Trophoblast cell (in vitro differentiated cells and primary cell): Measurements from ENCODE around the gene PTPRT.

Experiments
- DNase-seq, 2 donors: peaks; one replicate each; pipeline ENCODE4 v3.0.0-alpha.2; 2016
- H2AFZ ChIP-seq: 2 replicates; pipeline ENCODE4 v1.6.1; 2013; ENCODE audit warnings: low read length, moderate library complexity, mild to moderate bottlenecking; ENCODE audit not compliant: insufficient read depth, poor library complexity
- H2AK5ac ChIP-seq: 2 replicates; pipeline ENCODE4 v1.6.1; 2013; ENCODE audit warnings: mild to moderate bottlenecking, low read length
- H2BK120ac ChIP-seq: 2 replicates; pipeline ENCODE4 v1.6.1; 2013; ENCODE audit warnings: low read length, mild to moderate bottlenecking, moderate library complexity; ENCODE audit not compliant: insufficient read depth, poor library complexity
- H2BK12ac ChIP-seq: 2 replicates; pipeline ENCODE4 v1.6.1; 2013; ENCODE audit warnings: mild to moderate bottlenecking, low read length, moderate library complexity
- H2BK5ac ChIP-seq: 2 replicates; pipeline ENCODE4 v1.6.1; 2013; ENCODE audit warnings: low read length, low read depth, moderate library complexity, mild to moderate bottlenecking; ENCODE audit not compliant: poor library complexity
- H3K14ac ChIP-seq: 2 replicates; pipeline ENCODE4 v1.6.1; 2013; ENCODE audit warnings: mild to moderate bottlenecking, low read length
- H3K18ac ChIP-seq: 2 replicates; pipeline ENCODE4 v1.6.1; 2013; ENCODE audit warnings: mild to moderate bottlenecking, low read length
- H3K23ac ChIP-seq: 2 replicates; pipeline ENCODE4 v1.6.1; 2013; ENCODE audit warnings: low read length
- H3K27ac ChIP-seq: 2 replicates; pipeline ENCODE4 v1.5.1; 2013; ENCODE audit warnings: low read depth, mild to moderate bottlenecking, inconsistent platforms, low read length, moderate library complexity
- H3K27me3 ChIP-seq: 2 replicates; pipeline ENCODE4 v1.6.1; 2013; ENCODE audit warnings: inconsistent platforms, mild to moderate bottlenecking, low read length, moderate library complexity; ENCODE audit not compliant: insufficient read depth
- H3K36me3 ChIP-seq, 2 experiments: 1 replicate in 1 of 2; 2 replicates in 1 of 2; pipeline ENCODE4 v1.6.1; 2013; ENCODE audit warnings: low read length in 2 of 2, mild to moderate bottlenecking in 2 of 2, moderate library complexity in 1 of 2; ENCODE audit not compliant: insufficient read depth in 2 of 2, control insufficient read depth in 1 of 2
- H3K4ac ChIP-seq: 2 replicates; pipeline ENCODE4 v1.6.1; 2013; ENCODE audit warnings: low read depth, mild to moderate bottlenecking, low read length, moderate library complexity
- H3K4me1 ChIP-seq, 2 experiments: 1 replicate in 1 of 2; 2 replicates in 1 of 2; pipeline ENCODE4 v1.6.1; 2013; ENCODE audit warnings: low read length in 2 of 2, mild to moderate bottlenecking in 2 of 2, moderate library complexity in 1 of 2; ENCODE audit not compliant: insufficient read depth in 2 of 2, control insufficient read depth in 1 of 2
- H3K4me2 ChIP-seq: 2 replicates; pipeline ENCODE4 v1.6.1; 2013; ENCODE audit warnings: inconsistent platforms, mild to moderate bottlenecking, low read length, moderate library complexity
- H3K4me3 ChIP-seq: 2 replicates; pipeline ENCODE4 v1.5.1; 2013; ENCODE audit warnings: mild to moderate bottlenecking, low read depth, low read length, inconsistent platforms
- H3K79me1 ChIP-seq: one replicate; pipeline ENCODE4 v1.6.1; 2013; ENCODE audit warnings: low read length
- H3K79me2 ChIP-seq: 2 replicates; pipeline ENCODE4 v1.6.1; 2013; ENCODE audit warnings: low read length, mild to moderate bottlenecking; ENCODE audit not compliant: control insufficient read depth, insufficient read depth, poor library complexity
- H3K9ac ChIP-seq: 2 replicates; pipeline ENCODE4 v1.6.1; 2013; ENCODE audit warnings: mild to moderate bottlenecking, low read length
- H3K9me3 ChIP-seq: 2 replicates; pipeline ENCODE4 v1.6.1; 2013; ENCODE audit warnings: low read depth, mild to moderate bottlenecking, control low read depth, inconsistent platforms, low read length; ENCODE audit not compliant: insufficient read depth
- H4K12ac ChIP-seq: 2 replicates; pipeline ENCODE4 v1.6.1; 2013; ENCODE audit warnings: low read depth, mild to moderate bottlenecking, low read length, moderate library complexity
- H4K8ac ChIP-seq: 2 replicates; pipeline ENCODE4 v1.6.1; 2013; ENCODE audit warnings: low read depth, mild to moderate bottlenecking, low read length, moderate library complexity
- H4K91ac ChIP-seq: one replicate; pipeline ENCODE4 v1.6.1; 2013; ENCODE audit warnings: low read depth, mild to moderate bottlenecking, low read length, moderate library complexity
- WGBS: extraction: QIAGEN DNeasy Blood & Tissue Kit; methylation state at CpG from one replicate; pipeline ENCODE4 v1.1.7; 2013; ENCODE audit warnings: missing lambda C conversion rate; ENCODE audit not compliant: insufficient read length, insufficient coverage; ENCODE audit errors: extremely low coverage; 5-methylcytosine and 5-hydroxymethylcytosine counted together

The PTPRT gene

GRCh38 chr20:42366626-42367025 is 823.1 kb downstream of the PTPRT start:
- H4K12ac ChIP-seq, result no peak overlapping the region
- no peaks in the 10 kb centered on the region for H3K79me2 ChIP-seq
- no peak overlapping the region for H3K4me2 ChIP-seq
- H3K4me1 ChIP-seq, result no peaks in the 10 kb centered on the region
- no peak overlapping the region for H3K27ac ChIP-seq
- no peak overlapping the region for H3K23ac ChIP-seq
- no peak overlapping the region for H4K91ac ChIP-seq
- no peak for DNase-seq
- no peak overlapping the region for H2BK12ac ChIP-seq
- H3K18ac ChIP-seq, result no peak overlapping the region
- no peak overlapping the region for H4K8ac ChIP-seq
- no peak overlapping the region for H3K14ac ChIP-seq
- H3K4ac ChIP-seq, result no peak overlapping the region
- H2AK5ac ChIP-seq, result no peak overlapping the region
- H2AFZ ChIP-seq, result no peak overlapping the region
- no CpG with 5 or more reads among the region's 6 CpGs for WGBS
- no peak overlapping the region for H3K9ac ChIP-seq
- H2BK120ac ChIP-seq, result no peak overlapping the region
- H2BK5ac ChIP-seq, result no peak overlapping the region
- H3K4me3 ChIP-seq, result no peak overlapping the region
- H3K27me3 ChIP-seq, result no peaks in the 10 kb centered on the region
- no peaks in the 10 kb centered on the region for H3K36me3 ChIP-seq
- H3K79me1 ChIP-seq, result no peaks in the 10 kb centered on the region
- H3K9me3 ChIP-seq, result peaks cover 2% of the 10 kb centered on the region

- DNase-seq, result no peak
- H4K12ac ChIP-seq, result no peak overlapping the region
Measured at GRCh38 chr20:42364446-42364845, 825.3 kb downstream of the PTPRT start.

GRCh38 chr20:42361402-42361970 is 828.2 kb downstream of the PTPRT start:
- no peak overlapping the region for H4K8ac ChIP-seq
- no peak overlapping the region for H2AK5ac ChIP-seq
- no peak overlapping the region for H3K9ac ChIP-seq
- H3K27me3 ChIP-seq, result no peaks in the 10 kb centered on the region
- H2AFZ ChIP-seq, result no peak overlapping the region
- H2BK12ac ChIP-seq, result no peak overlapping the region
- H3K36me3 ChIP-seq, result no peaks in the 10 kb centered on the region
- H3K4me3 ChIP-seq, result no peak overlapping the region
- no peak overlapping the region for H3K18ac ChIP-seq
- H3K79me2 ChIP-seq, result no peaks in the 10 kb centered on the region
- no peak for DNase-seq
- no peaks in the 10 kb centered on the region for H3K9me3 ChIP-seq
- H3K23ac ChIP-seq, result no peak overlapping the region
- no peak overlapping the region for H4K91ac ChIP-seq
- H2BK5ac ChIP-seq, result no peak overlapping the region
- no peak overlapping the region for H3K4me2 ChIP-seq
- H3K4ac ChIP-seq, result no peak overlapping the region
- H3K14ac ChIP-seq, result no peak overlapping the region
- no peak overlapping the region for H2BK120ac ChIP-seq
- no CpG with 5 or more reads among the region's 6 CpGs for WGBS
- H4K12ac ChIP-seq, result no peak overlapping the region
- H3K27ac ChIP-seq, result no peak overlapping the region
- H3K79me1 ChIP-seq, result no peaks in the 10 kb centered on the region
- no peaks in the 10 kb centered on the region for H3K4me1 ChIP-seq

More at GRCh38 chr20:42364446-42364845, 825.3 kb downstream of the PTPRT start:
- H4K91ac ChIP-seq, result no peak overlapping the region
- no peak overlapping the region for H3K4ac ChIP-seq
- H3K36me3 ChIP-seq, result no peaks in the 10 kb centered on the region
- H3K4me1 ChIP-seq, result no peaks in the 10 kb centered on the region
- no peak overlapping the region for H2BK5ac ChIP-seq
- H4K8ac ChIP-seq, result no peak overlapping the region
- no peaks in the 10 kb centered on the region for H3K27me3 ChIP-seq
- no peak overlapping the region for H3K18ac ChIP-seq
- no peak overlapping the region for H3K4me3 ChIP-seq
- no peak overlapping the region for H2BK12ac ChIP-seq
- H2AK5ac ChIP-seq, result no peak overlapping the region
- H3K9me3 ChIP-seq, result no peaks in the 10 kb centered on the region
- WGBS, result no CpG with 5 or more reads among the region's 2 CpGs
- no peak overlapping the region for H3K9ac ChIP-seq
- H3K14ac ChIP-seq, result no peak overlapping the region
- H2BK120ac ChIP-seq, result no peak overlapping the region
- no peak overlapping the region for H2AFZ ChIP-seq
- no peak overlapping the region for H3K27ac ChIP-seq
- no peak overlapping the region for H3K4me2 ChIP-seq
- no peaks in the 10 kb centered on the region for H3K79me2 ChIP-seq
- no peaks in the 10 kb centered on the region for H3K79me1 ChIP-seq
- no peak overlapping the region for H3K23ac ChIP-seq

- Histone ChIP-seq H3K36me3 (no peaks in the 10 kb centered on the region), H2BK120ac (no peak overlapping the region), H2BK12ac (no peak overlapping the region), H3K14ac (no peak overlapping the region), H3K18ac (no peak overlapping the region), H3K23ac (no peak overlapping the region), H2BK5ac (no peak overlapping the region), H3K4ac (no peak overlapping the region), H2AFZ (no peak overlapping the region), H2AK5ac (no peak overlapping the region), H3K79me2 (no peaks in the 10 kb centered on the region), H4K12ac (no peak overlapping the region), H4K8ac (no peak overlapping the region), H3K4me3 (no peak overlapping the region), H4K91ac (no peak overlapping the region), H3K79me1 (no peaks in the 10 kb centered on the region), H3K4me2 (no peak overlapping the region), H3K27me3 (no peaks in the 10 kb centered on the region), H3K9me3 (no peaks in the 10 kb centered on the region), H3K9ac (no peak overlapping the region), H3K27ac (no peak overlapping the region), H3K4me1 (no peaks in the 10 kb centered on the region)
- no CpG with 5 or more reads among the region's 1 CpG for WGBS
- no peak for DNase-seq
Measured at GRCh38 chr20:42360621-42361020, 829.1 kb downstream of the PTPRT start.
